Activated B cell treated with CpG ODN at 0.5 μM for 24 hours (primary cell): ENCODE measurements around the gene ZNF672. TPM values are rescaled to one million over a fixed set of nuclear protein-coding genes. Genes with fewer than 3 reads are reported as not detected.
A peak's percentile ranks its signal among the peaks of the same experiment; 100 is the strongest.
"Not testable (repeated sequence)": the region's sequence is repeated elsewhere in the genome, so short reads cannot be mapped to it uniquely, and the experiment has no call there.

Experiments used
- ATAC-seq: fragments of 200-7000 bp; cut with Tn5 transposase; one replicate; pipeline ENCODE4 v1.10.0; 2021; ENCODE audit warnings: low read depth, mild to moderate bottlenecking, moderate library complexity
- CTCF ChIA-PET: fragments of 350-600 bp; sonication (Branson Sonifier 250); formaldehyde crosslinking; loops from one replicate; lab custom pipeline; 2021; ENCODE audit warnings: antibody characterized with exemption; lab: Charles Lee
- POLR2A ChIA-PET: fragments of 350-600 bp; sonication (Branson Sonifier 250); formaldehyde crosslinking; loops from one replicate; lab custom pipeline; 2021; ENCODE audit warnings: antibody characterized with exemption; lab: Charles Lee
- DNase-seq: peaks from one replicate; pipeline ENCODE4 v3.0.0; 2022
- H3K27ac Mint-ChIP-seq: one replicate; pipeline ENCODE4 v1.8.0; 2020; ENCODE audit warnings: mixed read lengths
- H3K27me3 Mint-ChIP-seq: one replicate; pipeline ENCODE4 v1.8.0; 2021; ENCODE audit warnings: mixed read lengths
- H3K36me3 Mint-ChIP-seq: one replicate; pipeline ENCODE4 v1.8.0; 2021; ENCODE audit warnings: low read depth, mixed read lengths
- H3K4me1 Mint-ChIP-seq: one replicate; pipeline ENCODE4 v1.8.0; 2021; ENCODE audit warnings: mixed read lengths
- H3K4me3 Mint-ChIP-seq: one replicate; pipeline ENCODE4 v1.8.0; 2020; ENCODE audit warnings: mild to moderate bottlenecking, mixed read lengths
- H3K9me3 Mint-ChIP-seq: one replicate; pipeline ENCODE4 v1.8.0; 2020; ENCODE audit warnings: mixed read lengths
- intact Hi-C: fragments of 100-400 bp; cut with micrococcal nuclease; formaldehyde crosslinking; loops from one replicate; pipeline ENCODE4 v1.15.1; 2024
- total RNA-seq: library from RNA; stranded (reverse); gene quantifications from 2 replicates; pipeline ENCODE4 v1.2.3, GENCODE V29; 2022
- TF ChIP-seq, protein P1 (sequence below): fragments of 200-600 bp; IDR thresholded peaks from one replicate; pipeline ENCODE4 v1.8.0; 2022; ENCODE audit warnings: antibody characterized with exemption, mild to moderate bottlenecking

ZNF672 gene
- total RNA-seq, 1 donor from 2014 or later, result 47.0 TPM

DNA sequence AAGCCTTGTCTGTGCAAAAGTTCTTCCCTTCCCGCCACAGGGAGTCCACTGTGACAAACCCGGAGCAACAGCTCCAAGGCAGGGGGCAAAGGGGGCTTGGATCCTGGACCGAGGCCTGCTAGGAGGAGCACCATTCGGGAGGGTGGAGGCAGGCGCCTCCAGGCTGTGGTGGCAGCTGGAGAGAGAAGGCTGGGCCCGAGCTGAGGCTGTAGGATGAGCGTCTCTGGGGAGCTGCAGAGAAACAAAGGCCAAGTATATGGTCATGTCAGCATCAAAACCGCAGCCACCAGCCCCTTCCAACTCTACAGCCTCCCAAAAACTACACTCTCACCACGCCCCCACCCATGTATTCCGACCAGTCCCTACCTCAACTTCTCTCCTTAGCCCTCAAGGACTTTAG is 12.9 kb upstream of the ZNF672 start:
- no peak for DNase-seq
- Mint-ChIP-seq H3K4me3 (peak overlapping the region; percentile 93), H3K36me3 (peaks cover 51% of the 10 kb centered on the region), H3K4me1 (peaks cover 66% of the 10 kb centered on the region), H3K27me3 (no peaks in the 10 kb centered on the region), H3K27ac (peak overlapping the region; percentile 97), H3K9me3 (no peaks in the 10 kb centered on the region)
- intact Hi-C loops, result no loop called here
- CTCF ChIA-PET, result interaction anchor here (1.5 to 3.0 kb wide), 3 partner anchors 13 to 100 kb away, joined by 3 to 29 read pairs (median 14); partner anchors contain the start of gene ZNF672
- POLR2A ChIA-PET, result interaction anchor here (0.6 to 6.2 kb wide), 9 partner anchors 13 to 81 kb away, joined by 3 to 134 read pairs (median 10); partner anchors contain the start of genes PGBD2, ZNF672 and ZNF692
- ATAC-seq, result no peak
- TF ChIP-seq, protein P1, sequence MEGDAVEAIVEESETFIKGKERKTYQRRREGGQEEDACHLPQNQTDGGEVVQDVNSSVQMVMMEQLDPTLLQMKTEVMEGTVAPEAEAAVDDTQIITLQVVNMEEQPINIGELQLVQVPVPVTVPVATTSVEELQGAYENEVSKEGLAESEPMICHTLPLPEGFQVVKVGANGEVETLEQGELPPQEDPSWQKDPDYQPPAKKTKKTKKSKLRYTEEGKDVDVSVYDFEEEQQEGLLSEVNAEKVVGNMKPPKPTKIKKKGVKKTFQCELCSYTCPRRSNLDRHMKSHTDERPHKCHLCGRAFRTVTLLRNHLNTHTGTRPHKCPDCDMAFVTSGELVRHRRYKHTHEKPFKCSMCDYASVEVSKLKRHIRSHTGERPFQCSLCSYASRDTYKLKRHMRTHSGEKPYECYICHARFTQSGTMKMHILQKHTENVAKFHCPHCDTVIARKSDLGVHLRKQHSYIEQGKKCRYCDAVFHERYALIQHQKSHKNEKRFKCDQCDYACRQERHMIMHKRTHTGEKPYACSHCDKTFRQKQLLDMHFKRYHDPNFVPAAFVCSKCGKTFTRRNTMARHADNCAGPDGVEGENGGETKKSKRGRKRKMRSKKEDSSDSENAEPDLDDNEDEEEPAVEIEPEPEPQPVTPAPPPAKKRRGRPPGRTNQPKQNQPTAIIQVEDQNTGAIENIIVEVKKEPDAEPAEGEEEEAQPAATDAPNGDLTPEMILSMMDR, result no peak

DNA sequence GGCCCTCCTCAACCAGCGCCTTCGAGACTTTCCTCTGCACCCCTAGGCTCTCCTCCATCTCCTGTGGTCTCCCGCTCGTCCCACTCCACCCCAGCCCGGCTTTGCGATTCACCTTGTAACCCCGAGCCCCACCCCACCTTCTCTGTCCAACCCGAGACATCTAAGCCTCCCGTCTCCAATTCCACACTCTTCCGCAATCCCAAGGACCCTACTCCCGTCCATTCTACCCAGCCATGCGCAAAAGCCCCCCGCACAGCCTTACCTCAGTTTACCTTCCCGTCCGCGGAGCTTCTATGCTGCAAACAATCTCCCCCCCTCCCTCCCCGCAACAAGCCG is 12.5 kb upstream of the ZNF672 start:
- ChIA-PET CTCF (interaction anchor here (1.5 to 3.5 kb wide), 4 partner anchors 13 to 99 kb away, joined by 3 to 29 read pairs (median 16); partner anchors contain the start of genes ZNF672 and ZNF692), POLR2A (interaction anchor here (0.6 to 6.2 kb wide), 14 partner anchors 12 to 203 kb away, joined by 3 to 134 read pairs (median 4); partner anchors contain the start of genes PGBD2, ZNF672 and ZNF692)
- Mint-ChIP-seq H3K27ac (peak overlapping the region; percentile 97), H3K4me1 (peaks cover 62% of the 10 kb centered on the region), H3K36me3 (peaks cover 47% of the 10 kb centered on the region), H3K4me3 (peak overlapping the region; percentile 93), H3K9me3 (no peaks in the 10 kb centered on the region), H3K27me3 (no peaks in the 10 kb centered on the region)
- intact Hi-C loops, result no loop called here
- no peak for DNase-seq
- TF ChIP-seq, protein P1, result no peak
- peak; percentile 3 for ATAC-seq

DNA sequence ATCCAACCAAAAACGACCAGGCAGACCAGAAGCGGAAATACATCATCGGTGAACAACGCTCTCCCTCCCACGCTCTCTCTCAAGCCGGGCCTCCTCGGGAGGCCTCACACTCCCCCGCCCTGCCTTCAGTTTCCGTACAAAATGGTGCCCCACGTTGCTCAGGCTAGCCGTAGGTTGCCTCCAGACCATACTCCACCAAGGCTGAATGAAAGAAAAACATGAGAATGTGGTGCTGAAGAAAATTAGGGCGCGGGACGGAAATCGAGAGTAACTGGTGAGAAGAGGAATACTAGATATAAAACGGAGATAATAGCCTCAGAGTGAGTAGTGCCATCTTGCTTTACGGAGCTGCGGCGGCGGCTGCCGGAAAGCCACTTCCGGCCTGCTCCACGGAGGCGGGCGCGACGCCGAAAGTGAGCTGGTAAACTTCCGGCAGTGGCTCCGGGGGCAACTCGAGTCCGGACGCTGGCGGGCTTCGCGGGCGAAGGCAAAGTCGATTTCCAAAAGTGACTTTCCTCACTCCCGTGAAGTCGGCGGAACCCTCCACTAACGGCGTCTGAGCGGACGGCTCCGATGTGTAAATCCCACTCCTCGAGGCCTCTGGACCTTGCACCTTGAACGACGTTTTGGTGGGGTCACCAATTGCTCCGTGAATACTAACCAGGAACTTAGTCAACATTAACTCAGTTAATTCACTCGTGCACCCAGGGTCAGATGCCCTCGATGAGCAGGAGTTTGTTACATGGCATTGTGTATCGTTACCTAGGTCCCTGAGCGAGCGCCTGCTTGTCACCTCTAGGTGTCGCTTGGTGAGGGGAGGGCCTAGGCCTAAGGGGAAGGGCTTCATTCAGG is 11.9 kb upstream of the ZNF672 start, which contains the start of gene SH3BP5L:
Gene SH3BP5L (minus strand): TSS at position 7 of the 852 bp plus-strand sequence. CDS start 980 bp downstream, outside the sequence.
- Mint-ChIP-seq H3K27me3 (no peaks in the 10 kb centered on the region), H3K36me3 (peaks cover 41% of the 10 kb centered on the region), H3K4me3 (peak within 1 kb of the TSS; percentile 93), H3K4me1 (peaks cover 56% of the 10 kb centered on the region), H3K9me3 (no peaks in the 10 kb centered on the region), H3K27ac (peak within 1 kb of the TSS; percentile 97)
- peak; percentile 84 for ATAC-seq
- POLR2A ChIA-PET, result interaction anchor here (0.6 to 6.2 kb wide), 16 partner anchors 12 to 203 kb away, joined by 3 to 134 read pairs (median 4); partner anchors contain the start of genes PGBD2, ZNF672 and ZNF692
- intact Hi-C loops, result loop anchor here (1.0 kb wide), 6 partner anchors 11 to 98 kb away; partner anchors contain the start of genes PGBD2 and ZNF692
- TF ChIP-seq, protein P1, result no peak
- CTCF ChIA-PET, result interaction anchor here (0.6 to 3.5 kb wide), 6 partner anchors 12 to 203 kb away, joined by 3 to 29 read pairs (median 8); partner anchors contain the start of genes ZNF672 and ZNF692
- DNase-seq, result peak; percentile 78

DNA sequence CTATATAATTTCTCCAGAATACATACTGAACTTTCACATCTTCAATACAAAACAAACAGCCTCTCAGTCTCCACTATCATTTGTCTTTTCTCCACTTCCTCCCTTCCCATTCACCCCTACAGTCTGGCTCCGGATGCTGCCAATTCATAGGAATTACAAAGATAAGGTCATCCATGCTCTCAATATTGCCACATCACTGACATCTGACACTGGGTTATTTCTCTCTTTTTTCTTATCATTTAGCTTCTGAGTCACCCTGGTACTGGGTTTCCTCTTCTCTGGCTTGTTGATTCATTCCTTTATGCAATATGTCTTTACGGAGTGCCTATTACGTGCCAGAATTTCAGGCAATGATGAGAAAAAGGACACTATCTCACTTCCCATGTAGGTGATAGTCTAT is 9.2 kb upstream of the ZNF672 start:
- Mint-ChIP-seq H3K36me3 (peaks cover 23% of the 10 kb centered on the region), H3K27me3 (no peaks in the 10 kb centered on the region), H3K4me3 (no peak overlapping the region), H3K27ac (peak overlapping the region; percentile 70), H3K9me3 (no peaks in the 10 kb centered on the region), H3K4me1 (peaks cover 29% of the 10 kb centered on the region)
- ChIA-PET CTCF (interaction anchor here (1.2 to 3.5 kb wide), 2 partner anchors 9 to 30 kb away, joined by 5 to 19 read pairs; partner anchors contain the start of genes ZNF672 and ZNF692), POLR2A (interaction anchor here (1.6 to 6.2 kb wide), 3 partner anchors 9 to 45 kb away, joined by 3 to 134 read pairs (median 46); partner anchors contain the start of genes ZNF672 and ZNF692)
- DNase-seq (no peak), ATAC-seq (no peak)
- TF ChIP-seq, protein P1, result no peak
- intact Hi-C loops, result no loop called here

DNA sequence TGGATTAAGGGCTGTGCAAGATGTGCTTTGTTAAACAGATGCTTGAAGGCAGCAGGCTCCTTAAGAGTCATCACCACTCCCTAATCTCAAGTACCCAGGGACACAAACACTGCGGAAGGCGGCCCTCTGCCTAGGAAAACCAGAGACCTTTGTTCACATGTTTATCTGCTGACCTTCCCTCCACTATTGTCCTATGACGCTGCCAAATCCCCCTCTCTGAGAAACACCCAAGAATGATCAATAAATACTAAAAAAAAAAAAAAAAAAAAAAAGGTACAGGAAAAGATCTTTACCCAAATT is 7.4 kb upstream of the ZNF672 start:
- intact Hi-C loops, ATAC-seq, H3K36me3 Mint-ChIP-seq, H3K9me3 Mint-ChIP-seq, H3K27ac Mint-ChIP-seq, H3K4me3 Mint-ChIP-seq, DNase-seq, H3K27me3 Mint-ChIP-seq, POLR2A ChIA-PET: not testable (repeated sequence)
- H3K4me1 Mint-ChIP-seq, result peaks cover 11% of the 10 kb centered on the region
- CTCF ChIA-PET, result interaction anchor here (0.7 kb wide), 1 partner anchor 28 kb away, joined by 3 read pairs; the partner anchor contains the start of gene ZNF692
